Suprapubic skin (tissue), 3 donors: ENCODE results near the gene SHOX.

Experiments used
- POLR2A ChIP-seq, 2 donors: fragments of 450-650 bp; IDR thresholded peaks; one replicate each; pipeline ENCODE4 v1.6.1; 2017; ENCODE audit warnings: antibody characterized with exemption in 2 of 2, mild to moderate bottlenecking in 2 of 2, moderate library complexity in 2 of 2
- TF ChIP-seq, protein P1 (sequence below), 2 donors: fragments of 200-600 bp in 1 of 2; fragments of 450-650 bp in 1 of 2; sonication (generic) in 1 of 2; IDR thresholded peaks; one replicate each; pipeline ENCODE4 v1.5.1; 2016 to 2019; ENCODE audit warnings: antibody characterized with exemption in 2 of 2, mild to moderate bottlenecking in 1 of 2, moderate library complexity in 1 of 2

DNA sequence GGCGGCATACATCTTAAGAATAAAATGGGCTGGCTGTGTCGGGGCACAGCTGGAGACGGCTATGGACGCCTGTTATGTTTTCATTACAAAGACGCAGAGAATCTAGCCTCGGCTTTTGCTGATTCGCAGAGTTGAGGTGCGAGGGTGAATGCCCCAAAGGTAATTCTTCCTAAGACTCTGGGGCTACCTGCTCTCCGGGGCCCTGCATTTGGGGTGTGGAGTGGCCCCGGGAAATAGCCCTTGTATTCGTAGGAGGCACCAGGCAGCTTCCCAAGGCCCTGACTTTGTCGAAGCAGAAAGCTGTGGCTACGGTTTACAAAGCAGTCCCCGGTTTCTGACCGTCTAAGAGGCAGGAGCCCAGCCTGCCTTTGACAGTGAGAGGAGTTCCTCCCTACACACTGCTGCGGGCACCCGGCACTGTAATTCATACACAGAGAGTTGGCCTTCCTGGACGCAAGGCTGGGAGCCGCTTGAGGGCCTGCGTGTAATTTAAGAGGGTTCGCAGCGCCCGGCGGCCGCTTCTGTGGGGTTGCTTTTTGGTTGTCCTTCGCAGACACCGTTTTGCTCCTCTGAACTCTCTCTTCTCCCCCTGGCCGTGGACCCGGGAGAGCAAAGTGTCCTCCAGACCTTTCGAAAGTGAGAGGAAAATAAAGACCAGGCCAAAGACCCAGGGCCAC is 1.9 kb downstream of the SHOX start:
- TF ChIP-seq, protein P1, sequence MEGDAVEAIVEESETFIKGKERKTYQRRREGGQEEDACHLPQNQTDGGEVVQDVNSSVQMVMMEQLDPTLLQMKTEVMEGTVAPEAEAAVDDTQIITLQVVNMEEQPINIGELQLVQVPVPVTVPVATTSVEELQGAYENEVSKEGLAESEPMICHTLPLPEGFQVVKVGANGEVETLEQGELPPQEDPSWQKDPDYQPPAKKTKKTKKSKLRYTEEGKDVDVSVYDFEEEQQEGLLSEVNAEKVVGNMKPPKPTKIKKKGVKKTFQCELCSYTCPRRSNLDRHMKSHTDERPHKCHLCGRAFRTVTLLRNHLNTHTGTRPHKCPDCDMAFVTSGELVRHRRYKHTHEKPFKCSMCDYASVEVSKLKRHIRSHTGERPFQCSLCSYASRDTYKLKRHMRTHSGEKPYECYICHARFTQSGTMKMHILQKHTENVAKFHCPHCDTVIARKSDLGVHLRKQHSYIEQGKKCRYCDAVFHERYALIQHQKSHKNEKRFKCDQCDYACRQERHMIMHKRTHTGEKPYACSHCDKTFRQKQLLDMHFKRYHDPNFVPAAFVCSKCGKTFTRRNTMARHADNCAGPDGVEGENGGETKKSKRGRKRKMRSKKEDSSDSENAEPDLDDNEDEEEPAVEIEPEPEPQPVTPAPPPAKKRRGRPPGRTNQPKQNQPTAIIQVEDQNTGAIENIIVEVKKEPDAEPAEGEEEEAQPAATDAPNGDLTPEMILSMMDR (IDR thresholded peaks at IDR 0.05): no peak
- TF ChIP-seq POLR2A (IDR thresholded peaks at IDR 0.05): no peak
